K562 (cell line): ENCODE data around the gene TRIP10. TPM values are rescaled to one million over a fixed set of nuclear protein-coding genes. Genes with fewer than 3 reads are reported as not detected.

Source experiments
- ATF1 ChIP-seq, 2 experiments: fragments of 450-650 bp in 1 of 2; IDR thresholded peaks; 2 replicates each; pipeline ENCODE4 v1.6.1; 2016; ENCODE audit warnings: missing compliant biosample characterization in 1 of 2, missing genetic modification characterization in 1 of 2
- HNRNPUL1 ChIP-seq: fragments of 200-400 bp; formaldehyde crosslinking; IDR thresholded peaks from 2 replicates; pipeline ENCODE4 v1.6.1; 2017; ENCODE audit warnings: low read length
- ILF3 ChIP-seq: fragments of 450-650 bp; IDR thresholded peaks from 2 replicates; pipeline ENCODE4 v1.6.1; 2018; ENCODE audit warnings: antibody characterized with exemption, mild to moderate bottlenecking, moderate library complexity, borderline replicate concordance
- KDM4B ChIP-seq, 2 experiments: fragments of 450-650 bp in 1 of 2; sonication (generic) in 1 of 2; IDR thresholded peaks; 2 replicates each; pipeline ENCODE4 v1.6.1; 2016 to 2017; ENCODE audit warnings: borderline replicate concordance in 2 of 2, antibody characterized with exemption in 1 of 2, low read depth in 1 of 2, mild to moderate bottlenecking in 1 of 2
- MAFK ChIP-seq: IDR thresholded peaks from 2 replicates; pipeline ENCODE4 v1.6.1; 2011; ENCODE audit warnings: low read length, improper control_type of control experiment
- RFX1 ChIP-seq: fragments of 450-650 bp; IDR thresholded peaks from 2 replicates; pipeline ENCODE4 v1.6.1; 2016; ENCODE audit warnings: mild to moderate bottlenecking, moderate library complexity
- XRCC4 ChIP-seq: IDR thresholded peaks from one replicate; pipeline ENCODE4 v1.6.1; 2011; ENCODE audit not compliant: insufficient read depth, insufficient read length; ENCODE audit errors: extremely low read depth
- ZNF507 ChIP-seq: conservative IDR thresholded peaks from 2 replicates; pipeline ENCODE4 v1.6.1; 2017; ENCODE audit warnings: missing genetic modification characterization, missing compliant biosample characterization
- polyA plus RNA-seq, 8 experiments: library from polyadenylated mRNA; depleted of rRNA in 4 of 8; stranded (reverse) in 5 of 8; unstranded in 3 of 8; fragments of >200 nt; fragmentation: Nextera tagmentation in 2 of 8; fragmentation: Illumina TruSeq in 1 of 8; extraction: Ambion mirVana in 2 of 8; extraction: Trizol in 1 of 8; gene quantifications; 2 replicates each; pipeline versions ENCODE4 v1.2.1 to v1.2.3, GENCODE V29; 2011 to 2014; ENCODE audit warnings: inconsistent platforms in 1 of 8, missing spikeins in 1 of 8
- total RNA-seq, 7 experiments: library from RNA; depleted of rRNA in 6 of 7; stranded (reverse); fragments of >200 nt in 6 of 7; fragmentation: Illumina TruSeq in 2 of 7; extraction: Trizol in 2 of 7; gene quantifications; 2 replicates each; pipeline versions ENCODE4 v1.2.1 to v1.2.3, GENCODE V29; 2011 to 2021; ENCODE audit warnings: low replicate concordance in 1 of 7
- TF ChIP-seq, protein P1 (sequence below): IDR thresholded peaks from 2 replicates; pipeline ENCODE4 v1.6.1; 2011; ENCODE audit not compliant: insufficient read length; ENCODE audit errors: extremely low read depth
- TF ChIP-seq, protein P2 (sequence below): fragments of 250-450 bp; sonication (Bioruptor Pico); IDR thresholded peaks from 2 replicates; pipeline ENCODE4 v1.4.0; 2020; ENCODE audit warnings: borderline replicate concordance
- TF ChIP-seq, protein P3 (sequence below): sonication (generic); formaldehyde crosslinking; IDR thresholded peaks from 2 replicates; pipeline ENCODE4 v1.5.0; 2020; ENCODE audit warnings: missing genetic modification reagents
- TF ChIP-seq, protein P4 (sequence below): fragments of 250-450 bp; sonication (Bioruptor Pico); IDR thresholded peaks from 2 replicates; pipeline ENCODE4 v1.8.0; 2021; ENCODE audit warnings: moderate library complexity, mild to moderate bottlenecking, inconsistent platforms
- TF ChIP-seq, protein P5 (sequence below): sonication (generic); formaldehyde crosslinking; IDR thresholded peaks from 2 replicates; pipeline ENCODE4 v1.8.0; 2022; ENCODE audit warnings: mild to moderate bottlenecking, missing genetic modification reagents
- TF ChIP-seq, protein P6 (sequence below): fragments of 450-650 bp; formaldehyde crosslinking; IDR thresholded peaks from 2 replicates; pipeline ENCODE4 v1.4.0; 2022; ENCODE audit warnings: mild to moderate bottlenecking, moderate library complexity

The TRIP10 gene
- total and polyA plus RNA-seq, 9 of the 15 experiments (the other 6 are each of a cell fraction or from before 2014, with no cell fraction given): 1.2 to 66.8 (median 36.1) TPM

DNA sequence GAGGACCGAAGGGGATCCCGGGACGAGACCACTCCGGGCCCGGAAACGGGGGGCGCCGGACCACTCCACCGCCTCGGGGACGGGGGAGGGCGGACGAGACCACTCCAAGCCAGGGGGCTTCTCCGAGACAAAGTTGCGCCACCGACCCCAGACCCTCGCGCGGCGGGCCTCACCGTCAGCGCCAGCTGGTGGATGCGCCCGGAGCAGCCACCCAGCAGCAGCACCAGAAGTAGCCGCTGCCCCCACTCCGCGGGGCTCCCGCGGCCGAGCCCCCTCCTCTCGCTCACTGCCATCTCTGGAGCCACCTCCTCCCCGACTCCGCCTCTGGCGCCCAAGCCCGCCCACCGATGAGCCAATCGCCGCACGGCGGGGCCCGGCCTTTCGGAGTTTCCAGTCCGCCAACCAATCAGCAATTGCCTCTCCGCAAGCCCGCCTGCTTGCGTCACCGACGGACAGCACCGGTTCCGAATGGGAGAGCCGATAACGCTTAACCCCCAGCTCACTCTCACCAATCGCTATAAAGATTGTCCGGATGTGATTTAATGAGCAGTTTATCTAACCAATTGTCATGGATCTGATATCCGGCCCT lies 2.1 kb upstream of the TRIP10 start, which contains the start of gene GPR108 (continued):
- TF ChIP-seq ILF3: no peak; the same call in 1 of the 2 replicates
- TF ChIP-seq, protein P1, sequence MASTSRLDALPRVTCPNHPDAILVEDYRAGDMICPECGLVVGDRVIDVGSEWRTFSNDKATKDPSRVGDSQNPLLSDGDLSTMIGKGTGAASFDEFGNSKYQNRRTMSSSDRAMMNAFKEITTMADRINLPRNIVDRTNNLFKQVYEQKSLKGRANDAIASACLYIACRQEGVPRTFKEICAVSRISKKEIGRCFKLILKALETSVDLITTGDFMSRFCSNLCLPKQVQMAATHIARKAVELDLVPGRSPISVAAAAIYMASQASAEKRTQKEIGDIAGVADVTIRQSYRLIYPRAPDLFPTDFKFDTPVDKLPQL: no peak
- peak; percentile 74 for TF ChIP-seq ATF1 (CRISPR knock-in tag; IDR thresholded peaks at IDR 0.05)
- peak; percentile 100 for TF ChIP-seq ATF1 (tag; IDR thresholded peaks at IDR 0.05)
- TF ChIP-seq, protein P2, sequence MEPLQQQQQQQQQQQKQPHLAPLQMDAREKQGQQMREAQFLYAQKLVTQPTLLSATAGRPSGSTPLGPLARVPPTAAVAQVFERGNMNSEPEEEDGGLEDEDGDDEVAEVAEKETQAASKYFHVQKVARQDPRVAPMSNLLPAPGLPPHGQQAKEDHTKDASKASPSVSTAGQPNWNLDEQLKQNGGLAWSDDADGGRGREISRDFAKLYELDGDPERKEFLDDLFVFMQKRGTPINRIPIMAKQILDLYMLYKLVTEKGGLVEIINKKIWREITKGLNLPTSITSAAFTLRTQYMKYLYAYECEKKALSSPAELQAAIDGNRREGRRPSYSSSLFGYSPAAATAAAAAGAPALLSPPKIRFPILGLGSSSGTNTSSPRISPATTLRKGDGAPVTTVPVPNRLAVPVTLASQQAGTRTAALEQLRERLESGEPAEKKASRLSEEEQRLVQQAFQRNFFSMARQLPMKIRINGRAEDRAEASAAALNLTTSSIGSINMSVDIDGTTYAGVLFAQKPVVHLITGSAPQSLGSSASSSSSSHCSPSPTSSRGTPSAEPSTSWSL: no peak
- TF ChIP-seq, protein P3, sequence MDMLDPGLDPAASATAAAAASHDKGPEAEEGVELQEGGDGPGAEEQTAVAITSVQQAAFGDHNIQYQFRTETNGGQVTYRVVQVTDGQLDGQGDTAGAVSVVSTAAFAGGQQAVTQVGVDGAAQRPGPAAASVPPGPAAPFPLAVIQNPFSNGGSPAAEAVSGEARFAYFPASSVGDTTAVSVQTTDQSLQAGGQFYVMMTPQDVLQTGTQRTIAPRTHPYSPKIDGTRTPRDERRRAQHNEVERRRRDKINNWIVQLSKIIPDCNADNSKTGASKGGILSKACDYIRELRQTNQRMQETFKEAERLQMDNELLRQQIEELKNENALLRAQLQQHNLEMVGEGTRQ: no peak
- 0 out of 2 replicates have a peak, but pooled peaks have one; percentile 5 for TF ChIP-seq MAFK
- TF ChIP-seq KDM4B (IDR thresholded peaks at IDR 0.05; ENCODE audit: borderline replicate concordance in 2 of 2, low read depth in 1 of 2): peak in 1 of 2 experiments; percentile 51; a peak in 1 of 4 replicates
- TF ChIP-seq, protein P4, sequence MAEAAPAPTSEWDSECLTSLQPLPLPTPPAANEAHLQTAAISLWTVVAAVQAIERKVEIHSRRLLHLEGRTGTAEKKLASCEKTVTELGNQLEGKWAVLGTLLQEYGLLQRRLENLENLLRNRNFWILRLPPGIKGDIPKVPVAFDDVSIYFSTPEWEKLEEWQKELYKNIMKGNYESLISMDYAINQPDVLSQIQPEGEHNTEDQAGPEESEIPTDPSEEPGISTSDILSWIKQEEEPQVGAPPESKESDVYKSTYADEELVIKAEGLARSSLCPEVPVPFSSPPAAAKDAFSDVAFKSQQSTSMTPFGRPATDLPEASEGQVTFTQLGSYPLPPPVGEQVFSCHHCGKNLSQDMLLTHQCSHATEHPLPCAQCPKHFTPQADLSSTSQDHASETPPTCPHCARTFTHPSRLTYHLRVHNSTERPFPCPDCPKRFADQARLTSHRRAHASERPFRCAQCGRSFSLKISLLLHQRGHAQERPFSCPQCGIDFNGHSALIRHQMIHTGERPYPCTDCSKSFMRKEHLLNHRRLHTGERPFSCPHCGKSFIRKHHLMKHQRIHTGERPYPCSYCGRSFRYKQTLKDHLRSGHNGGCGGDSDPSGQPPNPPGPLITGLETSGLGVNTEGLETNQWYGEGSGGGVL (CRISPR knock-in tag): no peak
- TF ChIP-seq, protein P5, sequence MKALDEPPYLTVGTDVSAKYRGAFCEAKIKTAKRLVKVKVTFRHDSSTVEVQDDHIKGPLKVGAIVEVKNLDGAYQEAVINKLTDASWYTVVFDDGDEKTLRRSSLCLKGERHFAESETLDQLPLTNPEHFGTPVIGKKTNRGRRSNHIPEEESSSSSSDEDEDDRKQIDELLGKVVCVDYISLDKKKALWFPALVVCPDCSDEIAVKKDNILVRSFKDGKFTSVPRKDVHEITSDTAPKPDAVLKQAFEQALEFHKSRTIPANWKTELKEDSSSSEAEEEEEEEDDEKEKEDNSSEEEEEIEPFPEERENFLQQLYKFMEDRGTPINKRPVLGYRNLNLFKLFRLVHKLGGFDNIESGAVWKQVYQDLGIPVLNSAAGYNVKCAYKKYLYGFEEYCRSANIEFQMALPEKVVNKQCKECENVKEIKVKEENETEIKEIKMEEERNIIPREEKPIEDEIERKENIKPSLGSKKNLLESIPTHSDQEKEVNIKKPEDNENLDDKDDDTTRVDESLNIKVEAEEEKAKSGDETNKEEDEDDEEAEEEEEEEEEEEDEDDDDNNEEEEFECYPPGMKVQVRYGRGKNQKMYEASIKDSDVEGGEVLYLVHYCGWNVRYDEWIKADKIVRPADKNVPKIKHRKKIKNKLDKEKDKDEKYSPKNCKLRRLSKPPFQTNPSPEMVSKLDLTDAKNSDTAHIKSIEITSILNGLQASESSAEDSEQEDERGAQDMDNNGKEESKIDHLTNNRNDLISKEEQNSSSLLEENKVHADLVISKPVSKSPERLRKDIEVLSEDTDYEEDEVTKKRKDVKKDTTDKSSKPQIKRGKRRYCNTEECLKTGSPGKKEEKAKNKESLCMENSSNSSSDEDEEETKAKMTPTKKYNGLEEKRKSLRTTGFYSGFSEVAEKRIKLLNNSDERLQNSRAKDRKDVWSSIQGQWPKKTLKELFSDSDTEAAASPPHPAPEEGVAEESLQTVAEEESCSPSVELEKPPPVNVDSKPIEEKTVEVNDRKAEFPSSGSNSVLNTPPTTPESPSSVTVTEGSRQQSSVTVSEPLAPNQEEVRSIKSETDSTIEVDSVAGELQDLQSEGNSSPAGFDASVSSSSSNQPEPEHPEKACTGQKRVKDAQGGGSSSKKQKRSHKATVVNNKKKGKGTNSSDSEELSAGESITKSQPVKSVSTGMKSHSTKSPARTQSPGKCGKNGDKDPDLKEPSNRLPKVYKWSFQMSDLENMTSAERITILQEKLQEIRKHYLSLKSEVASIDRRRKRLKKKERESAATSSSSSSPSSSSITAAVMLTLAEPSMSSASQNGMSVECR (CRISPR knock-in tag): no peak
- TF ChIP-seq ZNF507 (tag): no peak
- TF ChIP-seq, protein P6, sequence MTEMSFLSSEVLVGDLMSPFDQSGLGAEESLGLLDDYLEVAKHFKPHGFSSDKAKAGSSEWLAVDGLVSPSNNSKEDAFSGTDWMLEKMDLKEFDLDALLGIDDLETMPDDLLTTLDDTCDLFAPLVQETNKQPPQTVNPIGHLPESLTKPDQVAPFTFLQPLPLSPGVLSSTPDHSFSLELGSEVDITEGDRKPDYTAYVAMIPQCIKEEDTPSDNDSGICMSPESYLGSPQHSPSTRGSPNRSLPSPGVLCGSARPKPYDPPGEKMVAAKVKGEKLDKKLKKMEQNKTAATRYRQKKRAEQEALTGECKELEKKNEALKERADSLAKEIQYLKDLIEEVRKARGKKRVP (CRISPR knock-in tag): no peak
- no peak for TF ChIP-seq XRCC4
- no peak for TF ChIP-seq HNRNPUL1
- no peak for TF ChIP-seq RFX1
